ENCODE results near the gene SMIM15. TPM values are rescaled to one million over a fixed set of nuclear protein-coding genes. Genes with fewer than 3 reads are reported as not detected.

The SMIM15 gene
- total and polyA plus RNA-seq, 10 of the 15 experiments (the other 5 are each of a cell fraction or from before 2014, with no cell fraction given) = 13.8 to 83.3 (median 53.9) TPM

GRCh38 chr5:61186634-61187033 is 24.4 kb upstream of the SMIM15 start:
- no peak for ATAC-seq

GRCh38 chr5:61184708-61185107 is 22.4 kb upstream of the SMIM15 start:
- POLR2A ChIA-PET = no interaction called here
- Histone ChIP-seq H3K9me3 (replicated peaks; ENCODE audit: control insufficient read depth, insufficient read depth, low read length) (no peaks in the 10 kb centered on the region; the same call in 2 of the 3 replicates), H3K27ac (ENCODE audit: control insufficient read depth, insufficient read depth) (no peak overlapping the region), H2AFZ (ENCODE audit: control insufficient read depth, low read depth, low read length) (no peak overlapping the region), H3K36me3 (ENCODE audit: control insufficient read depth in 2 of 2, insufficient read depth in 2 of 2, low read length in 1 of 2) (no peaks in the 10 kb centered on the region), H3K4me3 (no peak overlapping the region), H3K4me2 (ENCODE audit: control insufficient read depth, insufficient read depth) (no peak overlapping the region), H3K27me3 (replicated peaks in 1 of 2; ENCODE audit: control insufficient read depth in 2 of 2, insufficient read depth in 2 of 2, low read length in 1 of 2) (no peaks in the 10 kb centered on the region), H3K9ac (ENCODE audit: control insufficient read depth, insufficient read depth, low read length) (no peak overlapping the region), H4K20me1 (ENCODE audit: control insufficient read depth, insufficient read depth) (no peaks in the 10 kb centered on the region), H3K4me1 (ENCODE audit: control insufficient read depth, insufficient read depth, low read length) (no peaks in the 10 kb centered on the region), H3K79me2 (ENCODE audit: control insufficient read depth, insufficient read depth, low read length) (no peaks in the 10 kb centered on the region)
- FAIRE-seq (no peak), DNase-seq (ENCODE audit: low read depth, low spot score) (no peak), ATAC-seq (no peak)
- no TSS peak for BruUV-seq (replicated peaks)
- 98% methylated on average over 2 of the region's 2 CpGs for WGBS (ENCODE audit: insufficient coverage, insufficient replicate concordance, low lambda C conversion rate, missing lambda C conversion rate)
- SMC1A ChIA-PET (ENCODE audit: uncharacterized antibody, unreplicated experiment) = interaction anchor here (1.5 kb wide), 1 partner anchor 173 kb away, joined by 3 read pairs; no protein-coding TSS in a partner anchor
- CTCF ChIA-PET = interaction anchor here (1.0 kb wide), 1 partner anchor 70 kb away, joined by 4 read pairs; no protein-coding TSS in a partner anchor
- intact Hi-C loops (cut with micrococcal nuclease; ENCODE audit: unreplicated experiment) (no loop called here), in situ Hi-C loops (cut with MboI) (no loop called here)
- TF ChIP-seq IKZF2 (IDR thresholded peaks at IDR 0.05) (no peak), CHD1 (IDR thresholded peaks at IDR 0.05; ENCODE audit: low read depth, low read length) (no peak), CHD2 (IDR thresholded peaks at IDR 0.05; ENCODE audit: borderline replicate concordance, low read depth, low read length) (no peak), SP1 (IDR thresholded peaks at IDR 0.05; ENCODE audit: low read depth, low read length) (no peak), RFX5 (IDR thresholded peaks at IDR 0.05; ENCODE audit: low read depth, low read length) (no peak), IRF4 (IDR thresholded peaks at IDR 0.05; ENCODE audit: low read depth, low read length) (no peak), ETV6 (conservative IDR thresholded peaks at IDR 0.05 in 1 of 2, IDR thresholded peaks at IDR 0.05 in 1 of 2; ENCODE audit: borderline replicate concordance in 1 of 2, low read depth in 1 of 2) (no peak), HDAC2 (IDR thresholded peaks at IDR 0.05) (no peak), ESRRA (IDR thresholded peaks at IDR 0.05; ENCODE audit: low read length) (no peak), PAX5 (IDR thresholded peaks at IDR 0.05; ENCODE audit: borderline replicate concordance, low read depth, low read length) (no peak), SREBF2 (IDR thresholded peaks at IDR 0.05; ENCODE audit: low read length) (no peak)
- RAD21 ChIA-PET (ENCODE audit: unreplicated experiment) = interaction anchor here (0.6 kb wide), 1 partner anchor 147 kb away, joined by 6 read pairs; the partner anchor contains the start of gene ZSWIM6

More at GRCh38 chr5:61186634-61187033, 24.4 kb upstream of the SMIM15 start:
- no peaks in the 10 kb centered on the region for H3K79me2 ChIP-seq (ENCODE audit: control insufficient read depth, insufficient read depth, low read length)
- in situ Hi-C loops (cut with MboI) (no loop called here), intact Hi-C loops (cut with micrococcal nuclease; ENCODE audit: unreplicated experiment) (no loop called here)
- no peak overlapping the region for H3K27ac ChIP-seq (ENCODE audit: control insufficient read depth, insufficient read depth)
- POLR2A ChIA-PET = no interaction called here
- no peak for DNase-seq (ENCODE audit: low read depth, low spot score)
- RAD21 ChIA-PET (ENCODE audit: unreplicated experiment) = no interaction called here
- CTCF ChIA-PET = no interaction called here
- no peak overlapping the region for H3K4me3 ChIP-seq
- no peaks in the 10 kb centered on the region for H3K4me1 ChIP-seq (ENCODE audit: control insufficient read depth, insufficient read depth, low read length)
- H3K9me3 ChIP-seq (replicated peaks; ENCODE audit: control insufficient read depth, insufficient read depth, low read length) = no peaks in the 10 kb centered on the region; the same call in 2 of the 3 replicates
- no peak overlapping the region for H3K4me2 ChIP-seq (ENCODE audit: control insufficient read depth, insufficient read depth)
- no peaks in the 10 kb centered on the region for H3K27me3 ChIP-seq (replicated peaks in 1 of 2; ENCODE audit: control insufficient read depth in 2 of 2, insufficient read depth in 2 of 2, low read length in 1 of 2)
- no peaks in the 10 kb centered on the region for H4K20me1 ChIP-seq (ENCODE audit: control insufficient read depth, insufficient read depth)
- no peak overlapping the region for H3K9ac ChIP-seq (ENCODE audit: control insufficient read depth, insufficient read depth, low read length)
- SMC1A ChIA-PET (ENCODE audit: uncharacterized antibody, unreplicated experiment) = no interaction called here
- no peak for TF ChIP-seq RUNX3 (IDR thresholded peaks at IDR 0.05; ENCODE audit: low read length)
- no peak for TF ChIP-seq TARDBP (IDR thresholded peaks at IDR 0.05; ENCODE audit: borderline replicate concordance)
- no peak for TF ChIP-seq SMAD1 (IDR thresholded peaks at IDR 0.05; ENCODE audit: low read depth, partially characterized antibody)
- TF ChIP-seq BMI1 (IDR thresholded peaks at IDR 0.05; ENCODE audit: borderline replicate concordance) = no peak
- no peak for TF ChIP-seq TBL1XR1 (IDR thresholded peaks at IDR 0.05; ENCODE audit: low read depth, low read length)
- TF ChIP-seq NR2C1 (IDR thresholded peaks at IDR 0.05) = no peak
- TF ChIP-seq CBX5 (IDR thresholded peaks at IDR 0.05; ENCODE audit: low read depth) = no peak
- no peak for TF ChIP-seq SMARCA5 (IDR thresholded peaks at IDR 0.05)
- TF ChIP-seq TAF1 (IDR thresholded peaks at IDR 0.05; ENCODE audit: borderline replicate concordance, low read depth, low read length) = no peak
- TF ChIP-seq ZNF622 (IDR thresholded peaks at IDR 0.05) = no peak
- WGBS (ENCODE audit: insufficient coverage, insufficient replicate concordance, low lambda C conversion rate, missing lambda C conversion rate) = 3% methylated on average over 2 of the region's 2 CpGs
- BruUV-seq (replicated peaks) = no TSS peak
- no peak for FAIRE-seq
- H2AFZ ChIP-seq (ENCODE audit: control insufficient read depth, low read depth, low read length) = no peak overlapping the region
- H3K36me3 ChIP-seq (ENCODE audit: control insufficient read depth in 2 of 2, insufficient read depth in 2 of 2, low read length in 1 of 2) = no peaks in the 10 kb centered on the region

All from GM12878 (cell line).